WTC11 (cell line): ENCODE data around the gene SAPCD2.

ENCODE experiments used
- CTCF ChIP-seq: fragments of 200-600 bp; IDR thresholded peaks from 2 replicates; pipeline ENCODE4 v1.8.0; 2022; ENCODE audit warnings: antibody characterized with exemption
- KAT7 ChIP-seq: sonication (generic); formaldehyde crosslinking; IDR thresholded peaks from 2 replicates; pipeline ENCODE4 v1.8.1; 2023; ENCODE audit warnings: missing genetic modification reagents, mild to moderate bottlenecking, borderline replicate concordance
- MAX ChIP-seq: sonication (generic); formaldehyde crosslinking; IDR thresholded peaks from 2 replicates; pipeline ENCODE4 v1.8.0; 2022; ENCODE audit warnings: mild to moderate bottlenecking, missing genetic modification reagents
- TF ChIP-seq, protein P1 (sequence below): sonication (generic); formaldehyde crosslinking; IDR thresholded peaks from 2 replicates; pipeline ENCODE4 v1.8.0; 2022; ENCODE audit warnings: mild to moderate bottlenecking, missing genetic modification reagents
- TF ChIP-seq, protein P2 (sequence below): sonication (generic); formaldehyde crosslinking; IDR thresholded peaks from 2 replicates; pipeline ENCODE4 v1.8.1; 2022; ENCODE audit warnings: missing genetic modification reagents, borderline replicate concordance

DNA sequence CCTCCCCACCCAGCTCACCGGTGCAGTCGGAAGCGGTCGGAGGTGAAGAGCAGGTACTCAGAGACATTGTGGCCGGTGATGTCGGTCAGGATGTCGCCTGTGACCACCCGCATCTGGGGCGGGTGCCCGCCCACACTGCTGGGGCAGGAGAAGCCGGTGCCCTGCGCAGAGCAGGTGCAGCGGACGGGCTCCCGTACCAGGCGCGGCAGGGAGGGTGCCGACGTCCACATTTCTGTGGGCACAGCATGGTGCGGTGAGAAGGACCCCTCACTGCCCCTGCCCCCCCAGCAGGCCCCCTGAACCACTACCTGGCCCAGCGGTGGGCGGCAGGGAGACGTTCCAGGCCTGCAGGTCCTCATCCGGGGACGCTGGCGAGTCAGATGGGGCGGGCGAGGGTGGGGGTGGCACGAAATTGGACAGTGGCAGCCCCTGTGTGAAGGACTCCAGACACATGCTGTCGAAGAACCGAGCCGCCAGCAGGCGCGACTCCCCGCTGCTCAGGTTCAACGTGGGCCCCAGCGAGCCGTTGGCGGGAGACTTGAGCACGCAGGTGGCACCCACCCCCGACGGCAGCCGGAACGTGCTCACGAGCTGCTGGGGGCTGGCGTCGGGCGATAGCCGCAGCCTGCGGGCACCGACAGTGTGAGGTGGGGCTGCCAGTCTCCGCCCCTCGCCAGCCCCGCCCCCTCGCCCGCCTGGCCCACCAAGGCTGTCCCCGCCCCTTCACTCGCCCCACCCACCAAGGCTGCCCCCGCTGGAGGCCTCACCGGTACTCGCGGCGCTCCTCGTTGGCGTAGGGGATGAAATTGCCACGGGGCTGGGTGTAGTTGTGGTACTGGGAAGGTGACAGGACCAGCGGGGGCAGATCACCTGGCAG is 57.4 kb downstream of the SAPCD2 start:
- TF ChIP-seq CTCF, result no peak
- TF ChIP-seq, protein P1, sequence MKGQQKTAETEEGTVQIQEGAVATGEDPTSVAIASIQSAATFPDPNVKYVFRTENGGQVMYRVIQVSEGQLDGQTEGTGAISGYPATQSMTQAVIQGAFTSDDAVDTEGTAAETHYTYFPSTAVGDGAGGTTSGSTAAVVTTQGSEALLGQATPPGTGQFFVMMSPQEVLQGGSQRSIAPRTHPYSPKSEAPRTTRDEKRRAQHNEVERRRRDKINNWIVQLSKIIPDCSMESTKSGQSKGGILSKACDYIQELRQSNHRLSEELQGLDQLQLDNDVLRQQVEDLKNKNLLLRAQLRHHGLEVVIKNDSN, result no peak
- no peak for TF ChIP-seq KAT7 (CRISPR knock-in tag)
- TF ChIP-seq, protein P2, sequence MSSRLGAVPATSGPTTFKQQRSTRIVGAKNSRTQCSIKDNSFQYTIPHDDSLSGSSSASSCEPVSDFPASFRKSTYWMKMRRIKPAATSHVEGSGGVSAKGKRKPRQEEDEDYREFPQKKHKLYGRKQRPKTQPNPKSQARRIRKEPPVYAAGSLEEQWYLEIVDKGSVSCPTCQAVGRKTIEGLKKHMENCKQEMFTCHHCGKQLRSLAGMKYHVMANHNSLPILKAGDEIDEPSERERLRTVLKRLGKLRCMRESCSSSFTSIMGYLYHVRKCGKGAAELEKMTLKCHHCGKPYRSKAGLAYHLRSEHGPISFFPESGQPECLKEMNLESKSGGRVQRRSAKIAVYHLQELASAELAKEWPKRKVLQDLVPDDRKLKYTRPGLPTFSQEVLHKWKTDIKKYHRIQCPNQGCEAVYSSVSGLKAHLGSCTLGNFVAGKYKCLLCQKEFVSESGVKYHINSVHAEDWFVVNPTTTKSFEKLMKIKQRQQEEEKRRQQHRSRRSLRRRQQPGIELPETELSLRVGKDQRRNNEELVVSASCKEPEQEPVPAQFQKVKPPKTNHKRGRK (CRISPR knock-in tag), result no peak
- TF ChIP-seq MAX (CRISPR knock-in tag), result no peak
